GM19372 (cell line): Measurements from ENCODE around the gene ICA1.

Experiments used
- ATAC-seq: cut with Tn5 transposase; IDR thresholded peaks from one replicate; pipeline ENCODE4 v1.9.1; 2021; ENCODE audit warnings: mild to moderate bottlenecking, low read depth, moderate library complexity; ENCODE audit not compliant: unreplicated experiment

ICA1 gene

DNA sequence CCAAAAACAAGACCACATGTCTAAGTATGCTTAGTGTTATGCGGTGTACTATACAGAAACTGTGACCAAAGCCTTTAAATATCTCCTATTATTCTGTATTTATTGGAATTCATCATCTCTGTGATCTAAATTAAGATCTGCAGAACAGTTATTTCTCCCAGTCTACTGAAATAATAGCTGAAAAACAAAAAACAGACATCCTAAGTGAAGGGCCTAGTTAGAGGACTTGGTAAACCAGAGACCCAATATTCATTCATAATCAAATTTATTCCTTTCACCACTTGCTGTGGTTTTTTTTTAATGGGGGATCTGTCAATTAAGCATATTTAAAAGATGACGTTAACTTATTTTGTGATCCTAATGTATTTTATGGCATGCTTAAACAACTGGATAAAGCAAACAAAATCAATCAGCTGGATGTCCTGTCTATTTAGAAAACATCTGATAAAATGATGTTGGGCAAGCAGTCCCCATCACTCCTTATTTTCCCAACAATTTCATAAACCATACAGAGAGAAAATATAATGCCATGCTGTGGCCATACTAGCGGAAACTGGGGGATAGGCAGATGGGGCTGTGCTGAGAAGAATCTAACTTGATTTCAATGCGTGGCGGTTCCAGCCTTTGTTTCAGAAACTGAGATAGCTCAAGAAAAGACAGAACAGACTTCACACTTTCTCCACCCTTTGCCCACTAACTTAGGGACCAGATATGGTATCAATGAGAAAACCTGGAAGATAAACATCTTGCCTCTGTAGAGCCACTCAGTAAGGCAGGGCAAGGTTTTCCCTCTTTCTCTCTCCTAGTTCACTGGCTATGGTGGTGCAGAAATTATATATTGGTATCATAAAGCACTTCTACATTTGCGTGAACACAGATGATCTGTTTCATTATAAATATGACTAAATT lies 32.9 kb downstream of the ICA1 start:
- ATAC-seq: no peak

- no peak for ATAC-seq
These were observed 33.9 kb downstream of the ICA1 start for GRCh38 chr7:8228068-8228467.

GRCh38 chr7:8227261-8227660 lies 34.7 kb downstream of the ICA1 start:
- ATAC-seq: no peak

DNA sequence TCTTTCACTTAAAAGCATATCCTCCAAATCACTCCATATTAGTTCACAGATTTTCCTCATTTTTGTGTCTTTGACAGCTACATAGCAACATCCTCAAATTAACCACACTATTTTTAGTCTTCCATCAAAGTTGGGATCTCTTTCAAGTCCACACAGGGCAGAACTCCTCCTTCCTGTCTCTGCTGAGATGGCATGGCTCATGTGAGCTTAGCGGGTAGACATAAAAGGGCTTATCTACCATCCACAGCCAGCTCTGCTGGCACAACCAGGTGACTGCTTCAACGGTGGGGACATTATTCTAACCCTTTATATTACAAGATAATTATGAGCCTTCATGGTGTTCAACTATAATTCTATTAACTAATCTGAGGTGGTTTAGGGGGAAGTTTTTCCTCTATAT lies 35.5 kb downstream of the ICA1 start:
- no peak for ATAC-seq

DNA sequence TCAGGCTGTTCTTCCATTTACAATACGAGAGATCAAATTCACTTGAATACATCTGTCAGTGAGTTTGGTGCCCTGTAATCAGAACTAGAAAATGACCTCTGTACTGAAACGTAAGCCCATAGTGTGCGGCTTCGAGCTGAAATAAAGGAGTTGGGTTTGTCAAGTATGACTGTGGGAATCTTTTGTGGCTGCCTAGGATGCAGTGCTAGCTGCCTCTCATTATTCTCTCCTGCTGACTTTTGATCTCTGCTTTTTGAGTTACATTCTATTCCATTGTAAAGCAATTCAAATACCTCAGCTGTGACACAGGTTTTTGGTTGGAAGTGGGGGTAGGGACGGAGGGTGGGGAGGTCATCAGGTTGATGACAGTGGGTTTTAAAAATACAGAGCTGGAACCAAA lies 40.4 kb downstream of the ICA1 start:
- no peak for ATAC-seq

DNA sequence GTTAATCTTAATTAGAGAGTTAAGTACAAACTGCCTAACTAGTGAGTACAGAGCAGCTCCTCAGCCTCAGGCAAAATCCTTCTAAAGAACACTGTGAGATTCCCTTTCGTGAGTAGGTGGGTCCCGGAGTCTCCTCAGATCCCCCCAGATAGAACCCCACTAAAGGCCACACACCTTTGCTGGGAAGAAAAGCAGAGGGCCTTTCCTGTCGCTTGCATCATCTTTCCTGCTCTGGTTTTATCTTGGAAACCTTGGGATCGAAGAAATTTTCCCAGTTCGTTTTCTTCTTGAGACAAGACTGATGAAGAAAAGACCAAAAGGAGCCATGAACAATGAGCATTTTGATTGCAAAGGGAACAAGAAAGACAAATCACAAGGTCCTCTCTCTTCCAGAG lies 40.9 kb downstream of the ICA1 start:
- no peak for ATAC-seq

GRCh38 chr7:8220376-8221100 lies 41.4 kb downstream of the ICA1 start:
- ATAC-seq: no peak

DNA sequence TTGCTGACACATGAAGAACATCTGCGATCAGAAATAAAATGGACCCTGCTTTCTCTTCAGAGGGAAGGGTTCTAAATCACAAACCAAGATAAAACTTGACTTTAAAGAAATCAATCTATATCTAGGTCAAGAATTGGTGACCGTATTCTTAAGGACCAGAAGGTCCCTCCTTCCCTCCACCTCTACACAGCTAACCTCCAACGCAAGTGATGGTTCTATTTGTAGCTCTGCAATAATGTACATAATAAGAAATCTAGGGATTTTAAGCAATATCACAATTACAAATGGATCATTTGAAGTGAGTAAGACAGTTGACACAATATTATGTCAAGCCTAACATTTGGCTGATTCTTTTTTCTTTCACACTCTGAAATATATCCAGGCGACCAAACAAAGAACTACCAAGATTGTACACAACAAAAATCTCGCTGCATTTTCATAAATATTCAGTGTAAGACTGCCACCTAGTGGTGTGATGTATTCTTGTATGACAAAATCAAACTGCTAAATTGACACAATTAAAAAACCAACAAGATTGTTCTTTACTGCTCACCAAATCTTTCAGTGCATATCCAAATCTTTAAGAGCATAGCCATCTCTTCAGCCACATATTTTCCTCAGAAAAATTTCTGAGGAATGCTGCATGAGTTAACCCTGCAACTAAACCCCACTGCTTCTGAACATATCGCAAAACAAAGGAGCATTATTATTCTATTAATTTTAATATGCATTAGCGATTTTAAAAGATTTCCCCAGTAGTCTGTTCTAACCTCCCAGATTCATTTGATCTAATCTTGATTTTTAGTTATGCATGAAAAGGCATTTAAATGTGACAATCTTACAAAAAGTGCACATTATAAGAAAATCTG lies 44.5 kb downstream of the ICA1 start:
- peak; percentile 62 for ATAC-seq

DNA sequence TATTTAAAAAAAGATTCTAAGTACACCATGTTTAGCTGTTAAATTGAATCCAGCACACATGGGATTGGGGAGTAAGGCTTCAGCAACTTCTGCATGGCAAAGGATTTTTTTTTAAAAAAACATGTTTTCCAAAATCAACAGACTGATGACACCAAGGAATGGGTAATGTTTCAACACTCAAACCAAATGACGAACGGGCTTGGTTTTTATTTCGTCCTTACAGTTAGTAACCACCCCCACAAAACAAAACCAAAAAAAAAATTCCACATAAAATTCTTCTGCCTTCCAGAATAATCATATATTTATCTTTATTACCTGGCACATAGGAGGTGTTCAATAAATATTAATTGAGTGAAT lies 45.7 kb downstream of the ICA1 start:
- no peak for ATAC-seq

DNA sequence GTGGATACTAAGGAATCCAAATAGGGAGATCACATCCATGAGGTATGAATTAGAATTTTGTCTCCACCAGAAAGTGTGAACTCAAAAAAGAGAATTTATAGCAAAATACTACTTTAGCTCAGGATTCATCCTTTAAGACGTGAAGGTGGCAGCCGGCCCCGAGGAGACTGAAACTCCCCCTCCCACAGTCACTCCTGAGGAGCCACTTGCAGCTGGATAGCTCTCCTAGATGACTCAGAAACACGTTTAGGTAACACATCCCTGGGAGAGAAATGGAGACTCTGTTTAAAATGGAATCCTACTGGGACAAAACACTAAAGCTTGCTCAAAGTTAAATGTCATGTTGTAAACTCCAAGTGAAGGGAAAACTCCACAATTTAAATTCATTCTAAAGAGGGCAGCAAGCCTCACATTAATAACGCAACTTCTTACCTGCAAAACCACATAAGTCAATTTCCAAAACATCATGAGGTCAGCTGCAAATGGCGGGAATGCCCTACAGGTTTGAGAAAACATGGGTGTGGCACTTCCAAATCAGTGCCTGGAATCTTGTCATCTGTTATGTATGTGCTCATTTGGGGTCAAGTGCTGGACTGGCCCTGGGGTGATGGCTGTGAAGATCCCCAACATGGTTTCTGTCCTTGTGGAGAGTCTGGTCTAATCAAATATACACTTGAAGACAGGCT lies 46.2 kb downstream of the ICA1 start:
- no peak for ATAC-seq

GRCh38 chr7:8214244-8214824 lies 47.6 kb downstream of the ICA1 start:
- ATAC-seq: no peak

DNA sequence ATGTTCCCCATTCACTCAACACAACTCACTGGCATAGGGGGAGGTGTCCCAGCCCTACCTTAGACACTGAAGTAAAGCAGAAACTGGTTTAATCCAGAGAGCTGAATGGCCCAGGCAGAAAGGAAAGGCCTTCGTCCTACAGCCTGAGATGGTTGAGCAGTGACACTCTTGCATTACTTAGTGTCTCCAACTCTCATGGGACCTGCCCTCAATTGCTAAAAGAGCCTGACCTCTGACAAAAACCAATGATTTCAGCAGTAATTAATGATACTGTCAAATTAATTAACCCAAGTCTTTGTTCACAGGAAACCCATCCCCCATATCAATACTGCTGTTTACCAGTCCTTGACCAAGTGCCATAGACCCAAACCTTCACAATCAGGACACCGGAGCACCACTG lies 48.6 kb downstream of the ICA1 start:
- ATAC-seq: no peak

GRCh38 chr7:8212638-8213037 lies 49.3 kb downstream of the ICA1 start:
- ATAC-seq: no peak

DNA sequence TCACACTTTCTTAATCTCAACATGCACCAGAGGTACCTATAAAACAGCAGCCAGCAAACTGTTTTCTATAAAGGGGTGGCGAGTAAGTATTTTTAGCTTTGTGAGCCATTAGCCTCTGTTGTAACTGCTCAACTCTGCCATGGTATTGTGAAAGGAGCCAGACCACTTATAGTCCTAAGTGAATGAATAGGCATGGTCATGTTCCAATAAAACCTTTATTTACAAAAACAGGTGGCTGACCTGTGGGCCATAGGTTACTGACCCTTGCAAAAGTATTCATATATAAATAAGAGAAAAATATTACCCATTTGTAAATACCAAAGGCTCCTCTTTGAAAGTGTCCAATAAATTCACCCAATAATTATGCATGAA lies 50.3 kb downstream of the ICA1 start:
- ATAC-seq: no peak

GRCh38 chr7:8210845-8211724 lies 50.9 kb downstream of the ICA1 start:
- no peak for ATAC-seq

- ATAC-seq: no peak
These were observed 52.6 kb downstream of the ICA1 start for GRCh38 chr7:8209353-8209752.

DNA sequence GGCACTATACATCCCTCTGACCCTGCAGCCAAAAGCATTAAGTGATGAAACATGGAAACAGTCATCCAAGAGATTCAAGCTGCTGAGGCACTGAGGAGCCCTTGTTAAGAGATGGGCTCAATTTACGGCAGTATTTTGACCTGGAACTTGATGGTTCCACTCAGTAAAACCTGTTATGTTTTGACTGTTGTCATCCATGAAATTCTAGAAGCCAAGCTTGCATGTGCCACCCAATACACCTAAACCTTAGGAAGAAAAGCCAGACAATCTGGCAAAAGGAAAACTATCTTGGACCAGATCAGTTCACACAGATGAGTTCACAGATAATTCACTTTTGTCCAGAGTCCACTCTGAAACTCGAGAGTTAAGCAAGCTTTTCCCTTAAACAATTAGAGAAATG lies 53.2 kb downstream of the ICA1 start:
- ATAC-seq: no peak

GRCh38 chr7:8206956-8207355 lies 55.0 kb downstream of the ICA1 start:
- no peak for ATAC-seq

- ATAC-seq: no peak
These were observed 56.4 kb downstream of the ICA1 start for GRCh38 chr7:8205537-8205936.
